Vein endothelial cell (primary cell): ENCODE measurements around the gene RIPK1. TPM values are rescaled to one million over a fixed set of nuclear protein-coding genes. Genes with fewer than 3 reads are reported as not detected.

Experiments
- small RNA-seq: library from RNA; depleted of rRNA; stranded (forward); fragments of <200 nt; gene quantifications from one replicate; pipeline ENCODE3, GENCODE V24; 2012
- total RNA-seq: library from RNA; depleted of rRNA; stranded (reverse); fragments of >200 nt; gene quantifications from 2 replicates; pipeline ENCODE4 v1.2.3, GENCODE V29; 2012

Gene RIPK1
- 18.6 and 22.6 TPM in 2 replicates for total RNA-seq

GRCh38 chr6:3068329-3069214 is at the start of gene RIPK1:
Gene RIPK1 (plus strand): TSS chr6:3068494. CDS start chr6:3076824, 8,330 bp downstream.

GRCh38 chr6:3118353-3119039 is 50.2 kb downstream of the RIPK1 start, which contains the start of gene BPHL:
Gene BPHL (plus strand): TSS chr6:3118711. CDS start chr6:3118741, 30 bp downstream.

DNA sequence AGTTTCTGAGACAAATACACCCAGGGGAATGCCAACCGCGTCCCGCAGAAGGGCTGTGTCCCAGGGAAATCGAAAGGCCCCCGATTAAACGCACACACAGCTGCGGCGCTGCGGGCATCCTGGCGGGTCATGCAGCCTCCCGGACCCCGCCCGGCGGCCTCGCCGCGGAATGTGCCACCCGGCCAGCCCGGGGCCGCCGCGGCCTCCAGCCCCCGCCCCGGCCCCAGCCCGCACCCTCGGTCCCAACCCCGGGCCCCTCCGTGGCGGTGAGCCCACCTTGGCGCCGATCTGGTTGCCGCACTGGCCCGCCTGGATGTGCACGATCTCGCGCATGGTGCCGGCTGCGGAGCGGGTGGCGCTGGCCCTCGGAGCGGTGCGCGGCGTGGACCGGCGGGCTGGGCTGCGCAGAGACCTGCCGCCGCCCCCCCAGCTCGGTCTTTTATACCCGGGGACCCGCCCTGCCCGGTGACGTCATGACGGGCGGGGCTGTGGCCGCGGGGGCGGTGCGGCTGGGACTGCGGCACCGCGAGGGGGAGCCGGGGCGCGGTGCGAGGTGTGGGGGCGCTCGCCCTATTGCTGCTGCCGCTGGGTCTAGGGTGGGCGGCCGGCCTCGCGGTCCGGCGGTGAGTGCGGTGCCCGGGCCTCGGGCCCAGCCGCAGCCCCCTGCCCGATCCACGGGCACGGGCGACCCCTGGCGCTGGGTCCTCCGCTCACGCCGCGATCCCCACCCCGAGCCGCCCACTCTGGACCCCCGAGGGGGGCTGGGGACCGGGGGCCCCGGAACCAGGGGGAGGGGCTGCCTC is 89.0 kb downstream of the RIPK1 start, which contains the start of gene TUBB2A:
Gene TUBB2A (minus strand): TSS at position 414 of the 803 bp plus-strand sequence. CDS start 81 bp downstream, at position 333.

Small RNA genes within 50 kb of the gene (small RNA-seq; reads per million reads assigned to genes)
- gene AL133351.4 (not detected), gene RNA5SP201 (not detected)

Other genes with a start within 250 kb of the RIPK1 start
- 23.2 and 29.7 TPM in 2 replicates for gene SERPINB1, start 226.6 kb upstream of the RIPK1 start, total RNA-seq
- 130 and 141 TPM in 2 replicates for gene SERPINB9, start 165.2 kb upstream of the RIPK1 start, total RNA-seq
- gene SERPINB6, start 96.9 kb upstream of the RIPK1 start, total RNA-seq = 134 and 139 TPM in 2 replicates
- 16.1 and 18.6 TPM in 2 replicates for gene NQO2, start 68.6 kb upstream of the RIPK1 start, total RNA-seq
- gene BPHL, start 50.2 kb downstream of the RIPK1 start, total RNA-seq = 12.3 and 12.7 TPM in 2 replicates
- gene TUBB2A, start 89.0 kb downstream of the RIPK1 start, total RNA-seq = 56.8 and 69.6 TPM in 2 replicates
- gene TUBB2B, start 159.2 kb downstream of the RIPK1 start, total RNA-seq = 2.0 and 5.6 TPM in 2 replicates
- gene PSMG4, start 190.5 kb downstream of the RIPK1 start, total RNA-seq = 31.8 and 43.4 TPM in 2 replicates